Measurements from ENCODE around the gene OPTN. TPM values are rescaled to one million over a fixed set of nuclear protein-coding genes. Genes with fewer than 3 reads are reported as not detected.

Gene OPTN
- polyA plus RNA-seq, 10 donors, result 26.3 to 39.5 (median 31.1) TPM

DNA sequence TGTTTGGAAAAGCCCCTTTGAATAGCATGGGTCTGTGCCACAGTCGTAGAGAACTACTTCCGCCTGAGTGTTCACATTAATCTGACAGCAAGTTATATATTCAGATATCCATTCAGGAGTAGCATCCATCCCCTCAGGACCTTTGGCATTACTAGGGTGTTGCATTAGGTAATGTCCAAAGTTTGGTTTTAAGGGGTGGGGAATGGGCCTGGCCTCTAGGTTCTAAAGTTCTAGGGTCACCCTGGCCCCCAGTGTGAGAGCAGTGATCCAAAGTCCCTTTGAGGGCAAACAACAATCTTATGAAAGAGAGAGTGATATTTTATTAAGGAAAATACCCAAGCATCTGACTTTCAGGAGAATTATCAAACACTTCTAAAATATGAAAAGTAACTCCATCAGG, 73.7 kb downstream of the OPTN start:
- no peak for DNase-seq

DNA sequence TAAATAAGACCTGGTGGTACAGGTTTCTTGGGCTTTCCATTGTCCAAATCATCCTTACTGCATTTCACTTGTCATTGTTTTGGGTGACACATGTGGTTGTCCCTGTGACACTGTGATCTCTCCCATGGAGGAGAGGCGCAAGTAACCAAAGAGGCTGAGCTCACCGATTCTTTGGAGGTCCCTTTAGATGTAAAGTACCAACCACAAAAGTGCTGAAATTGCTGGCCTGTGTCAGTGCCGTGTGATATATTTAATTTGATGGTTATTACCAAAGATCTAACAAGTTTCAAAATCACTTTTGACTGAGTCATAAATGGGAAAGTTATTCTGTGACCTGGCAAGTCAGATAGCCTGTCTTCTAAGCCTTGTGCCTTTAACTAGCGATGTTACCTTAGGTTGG, 80.8 kb downstream of the OPTN start:
- DNase-seq, result no peak

DNA sequence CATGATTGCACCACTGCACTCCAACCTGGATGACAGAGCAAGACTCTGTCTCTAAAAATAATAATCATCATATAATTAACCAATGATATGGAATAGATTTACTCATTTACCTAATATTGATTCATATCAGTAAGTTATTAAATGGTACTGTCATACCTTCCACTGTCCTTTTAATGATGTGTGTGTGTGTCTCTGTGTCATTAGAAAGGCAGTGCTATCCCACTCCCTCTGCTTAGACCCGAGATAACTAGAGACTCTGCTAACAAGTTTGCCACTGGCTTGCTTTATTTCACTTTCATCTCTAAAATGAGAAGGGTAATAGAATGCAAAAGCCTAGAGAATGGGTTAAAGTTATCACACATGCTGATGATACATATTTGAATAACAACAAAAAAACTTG, 82.5 kb downstream of the OPTN start:
- DNase-seq, result no peak

DNA sequence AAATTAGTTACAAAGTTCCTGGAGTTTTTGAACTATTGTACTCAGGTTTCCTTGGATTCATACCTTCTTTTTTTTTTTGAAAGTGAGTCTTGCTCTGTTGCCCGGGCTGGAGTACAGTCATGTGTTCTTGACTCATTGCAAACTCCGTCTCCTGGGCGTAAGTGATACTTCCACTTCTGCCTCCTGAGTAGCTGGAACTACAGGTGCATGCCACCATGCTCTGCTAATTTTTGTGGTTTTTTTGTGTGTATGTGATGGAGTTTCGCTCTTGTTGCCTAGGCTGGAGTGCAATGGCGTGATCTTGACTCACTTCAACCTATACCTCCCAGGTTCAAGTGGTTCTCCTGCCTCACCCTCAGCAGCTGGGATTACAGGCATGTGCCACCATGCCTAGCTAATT, 83.7 kb downstream of the OPTN start:
- DNase-seq, result no peak

DNA sequence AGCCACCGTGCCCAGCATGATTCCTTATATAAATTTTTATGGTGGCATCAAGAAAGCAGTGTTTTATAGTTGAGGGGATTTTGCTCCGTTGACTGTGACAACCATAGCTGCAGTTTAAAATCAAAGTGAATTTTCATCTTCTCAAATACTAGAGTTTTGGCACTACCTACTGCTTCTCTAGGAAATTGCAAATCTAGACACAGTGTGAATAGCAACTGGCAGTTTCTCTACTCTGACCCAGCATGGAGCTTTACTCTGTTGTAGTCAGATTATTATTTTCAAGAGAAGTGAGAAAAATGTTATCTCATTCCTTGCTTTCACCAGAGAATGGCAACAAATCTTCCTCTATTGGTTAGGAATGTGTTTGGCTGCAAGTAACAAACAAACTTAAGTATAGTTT, 84.3 kb downstream of the OPTN start:
- DNase-seq, result no peak

DNA sequence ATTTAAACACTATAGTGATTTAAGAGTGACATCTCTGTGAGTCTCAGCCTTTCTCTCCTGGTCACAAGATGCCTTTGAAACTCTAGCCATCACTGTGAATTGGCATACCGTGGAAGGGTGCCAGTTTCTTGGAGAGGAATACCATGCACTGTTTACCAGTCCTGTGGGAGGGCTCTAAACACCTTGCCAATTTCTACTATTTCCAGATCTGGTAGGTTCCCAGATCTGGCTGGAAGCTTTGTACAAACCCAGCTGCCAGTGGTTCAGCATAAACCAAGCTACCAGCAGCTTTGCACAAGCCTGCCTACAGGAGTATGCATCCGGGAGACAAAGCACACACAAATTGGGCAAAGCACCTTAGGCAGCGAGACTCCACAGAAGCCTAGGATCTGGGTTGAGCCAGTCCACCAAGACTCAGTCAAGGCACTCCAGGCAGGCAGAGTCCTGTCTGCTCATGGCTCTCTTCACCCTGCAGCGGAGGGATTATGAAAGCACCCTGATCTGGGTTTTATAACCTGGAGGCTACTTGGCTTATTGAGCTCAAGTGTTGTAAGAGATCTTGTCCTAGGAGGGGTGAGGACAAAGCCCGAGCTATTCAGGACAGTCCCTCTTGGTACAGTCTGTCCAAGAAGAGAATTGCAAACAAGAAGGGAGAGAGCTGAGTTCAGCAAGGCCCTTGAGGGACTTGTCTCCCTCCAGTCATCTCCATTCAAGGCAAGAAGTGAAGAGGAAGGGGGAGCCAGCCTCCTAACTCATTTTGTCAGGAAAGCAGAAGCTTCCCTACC, 85.0 kb downstream of the OPTN start:
- DNase-seq, result no peak

DNA sequence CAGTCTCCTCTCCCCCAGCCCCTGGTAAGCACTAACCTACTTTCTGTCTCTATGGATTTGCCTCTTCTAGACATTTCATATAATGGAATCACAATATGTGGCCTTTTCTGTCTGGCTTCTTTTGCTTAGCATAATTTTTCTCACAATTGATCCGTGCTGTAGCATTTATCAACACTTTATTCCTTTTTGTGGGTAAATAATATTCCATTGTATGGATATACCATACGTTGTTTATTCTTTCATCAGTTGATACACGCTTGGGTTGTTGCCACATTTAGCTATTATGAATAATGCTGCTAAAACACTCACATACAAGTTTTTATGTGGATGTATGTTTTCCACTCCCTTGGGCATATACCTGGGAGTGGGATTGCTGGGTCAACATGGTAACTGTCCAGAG, 87.2 kb downstream of the OPTN start:
- no peak for DNase-seq

Other genes with a start within 250 kb of the OPTN start
- gene CCDC3, start 98.5 kb upstream of the OPTN start, polyA plus RNA-seq (ENCODE audit: insufficient read length in 10 of 10), result 10 to 100 TPM; 11.5 to 67.2 (median 17.5) TPM
- 1 to 10 TPM; 3.0 to 8.1 (median 5.4) TPM for gene MCM10, start 61.4 kb downstream of the OPTN start, polyA plus RNA-seq (ENCODE audit: insufficient read length in 10 of 10)
- 1 to 10 TPM in 4 of 10 donors, under 1 TPM in 5, not detected in 1; 0.16 to 1.7 (median 0.96) TPM for gene UCMA, start 134.2 kb downstream of the OPTN start, polyA plus RNA-seq (ENCODE audit: insufficient read length in 10 of 10)
- 10 to 100 TPM; 26.7 to 51.5 (median 40.5) TPM for gene PHYH, start 199.9 kb downstream of the OPTN start, polyA plus RNA-seq (ENCODE audit: insufficient read length in 10 of 10)
- 10 to 100 TPM; 53.0 to 82.3 (median 60.0) TPM for gene SEPHS1, start 248.1 kb downstream of the OPTN start, polyA plus RNA-seq (ENCODE audit: insufficient read length in 10 of 10)

Measured in muscle of back (tissue), 11 donors.